Parathyroid adenoma (tissue), 2 donors: ENCODE results near the gene STMND1.

Source experiments
- H2AFZ ChIP-seq: fragments of 300-600 bp; sonication (generic); one replicate; pipeline ENCODE4 v1.7.0; 2017; ENCODE audit warnings: antibody characterized with exemption, mild to moderate bottlenecking
- H3K27ac ChIP-seq: fragments of 300-600 bp; sonication (generic); one replicate; pipeline ENCODE4 v1.7.0; 2017
- H3K27me3 ChIP-seq: fragments of 300-600 bp; sonication (generic); one replicate; pipeline ENCODE4 v1.7.0; 2017; ENCODE audit warnings: low read length; ENCODE audit not compliant: control insufficient read depth, insufficient read depth
- H3K36me3 ChIP-seq: fragments of 300-600 bp; sonication (generic); one replicate; pipeline ENCODE4 v1.7.0; 2017; ENCODE audit warnings: low read length; ENCODE audit not compliant: control insufficient read depth, insufficient read depth
- H3K4me1 ChIP-seq: fragments of 300-600 bp; sonication (generic); one replicate; pipeline ENCODE4 v1.7.0; 2017; ENCODE audit warnings: control low read depth
- H3K4me2 ChIP-seq: fragments of 300-600 bp; sonication (generic); one replicate; pipeline ENCODE4 v1.7.0; 2017; ENCODE audit warnings: low read length
- H3K4me3 ChIP-seq: fragments of 300-600 bp; sonication (generic); one replicate; pipeline ENCODE4 v1.7.0; 2017; ENCODE audit warnings: low read depth, low read length
- H3K79me2 ChIP-seq: fragments of 300-600 bp; sonication (generic); one replicate; pipeline ENCODE4 v1.7.0; 2017; ENCODE audit warnings: control low read depth
- H3K9ac ChIP-seq: fragments of 300-600 bp; sonication (generic); one replicate; pipeline ENCODE4 v1.7.0; 2017; ENCODE audit warnings: mild to moderate bottlenecking
- H3K9me3 ChIP-seq: fragments of 300-600 bp; sonication (generic); one replicate; pipeline ENCODE4 v1.7.0; 2017; ENCODE audit warnings: low read length; ENCODE audit not compliant: control insufficient read depth
- CTCF ChIP-seq: fragments of 300-600 bp; sonication (generic); IDR thresholded peaks from one replicate; pipeline ENCODE4 v1.7.0; 2017; ENCODE audit warnings: antibody characterized with exemption, mild to moderate bottlenecking
- donor health status: primary hyperparathyroidism.

Gene STMND1

GRCh38 chr6:17101422-17102257 is at the start of gene STMND1:
Gene STMND1, plus strand, starts transcription at chr6:17102050. Its CDS starts 208 bp downstream, at chr6:17102258.
- Histone ChIP-seq H3K4me1 (peaks cover 4% of the 10 kb centered on the region), H3K4me3 (peak within 1 kb of the TSS; percentile 57), H3K36me3 (no peaks in the 10 kb centered on the region), H2AFZ (peak within 1 kb of the TSS; percentile 61), H3K27me3 (no peaks in the 10 kb centered on the region), H3K9me3 (no peaks in the 10 kb centered on the region), H3K4me2 (peak within 1 kb of the TSS; percentile 80), H3K9ac (no peak within 1 kb of the TSS), H3K27ac (no peak within 1 kb of the TSS), H3K79me2 (no peaks in the 10 kb centered on the region)
- no peak for TF ChIP-seq CTCF

GRCh38 chr6:17054647-17055046 is 47.2 kb upstream of the STMND1 start:
- Histone ChIP-seq H3K4me1 (no peaks in the 10 kb centered on the region), H3K27me3 (no peaks in the 10 kb centered on the region), H3K4me3 (no peak overlapping the region), H3K9ac (no peak overlapping the region), H3K27ac (no peak overlapping the region), H3K79me2 (no peaks in the 10 kb centered on the region), H3K4me2 (no peak overlapping the region), H3K36me3 (no peaks in the 10 kb centered on the region), H3K9me3 (no peaks in the 10 kb centered on the region), H2AFZ (no peak overlapping the region)
- TF ChIP-seq CTCF, result no peak

DNA sequence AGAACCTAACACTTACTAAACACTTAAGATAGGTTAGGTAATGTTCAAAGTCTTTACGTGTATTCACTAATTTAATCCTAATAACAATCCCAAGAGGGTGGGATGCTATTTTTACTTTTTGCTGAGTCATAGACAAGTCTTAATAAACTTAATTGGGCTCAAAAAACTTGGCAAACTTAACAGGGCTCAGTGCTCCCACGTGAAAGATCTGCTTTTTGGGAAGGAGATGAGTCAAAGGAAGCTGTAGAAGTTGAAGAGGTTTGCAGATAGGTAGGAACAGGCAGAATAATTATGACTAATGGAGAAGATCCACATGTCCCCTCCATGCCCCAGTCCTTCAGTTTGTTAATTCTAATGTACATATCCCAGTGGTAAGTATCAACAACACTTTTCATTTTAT is 44.5 kb upstream of the STMND1 start:
- no peaks in the 10 kb centered on the region for H3K9me3 ChIP-seq
- no peak overlapping the region for H3K9ac ChIP-seq
- H3K27ac ChIP-seq, result no peak overlapping the region
- H3K4me3 ChIP-seq, result no peak overlapping the region
- no peaks in the 10 kb centered on the region for H3K4me1 ChIP-seq
- H3K36me3 ChIP-seq, result no peaks in the 10 kb centered on the region
- H3K79me2 ChIP-seq, result no peaks in the 10 kb centered on the region
- no peaks in the 10 kb centered on the region for H3K27me3 ChIP-seq
- no peak overlapping the region for H2AFZ ChIP-seq
- no peak overlapping the region for H3K4me2 ChIP-seq
- no peak for TF ChIP-seq CTCF

DNA sequence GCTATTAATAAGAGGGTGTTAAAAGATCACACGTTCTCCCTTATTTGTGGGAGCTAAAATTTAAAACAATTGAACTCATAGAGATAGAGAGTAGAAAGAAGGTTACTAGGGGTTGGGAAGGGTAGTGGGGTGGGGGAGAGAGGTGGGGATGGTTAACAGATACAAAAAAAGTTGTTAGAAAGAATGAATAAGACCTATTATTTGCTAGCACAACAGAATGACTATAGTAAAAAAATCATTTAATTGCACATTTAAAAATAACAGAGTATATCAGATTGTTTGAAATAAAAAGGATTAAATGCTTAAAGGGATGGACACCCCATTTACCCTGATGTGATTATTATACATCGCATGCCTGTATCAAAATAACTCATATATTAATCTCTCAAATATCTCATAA is 43.3 kb upstream of the STMND1 start:
- TF ChIP-seq CTCF, result no peak
- Histone ChIP-seq H3K9ac (no peak overlapping the region), H3K27ac (no peak overlapping the region), H3K4me3 (no peak overlapping the region), H3K79me2 (no peaks in the 10 kb centered on the region), H3K27me3 (no peaks in the 10 kb centered on the region), H3K4me2 (no peak overlapping the region), H3K9me3 (no peaks in the 10 kb centered on the region), H2AFZ (no peak overlapping the region), H3K36me3 (no peaks in the 10 kb centered on the region), H3K4me1 (no peaks in the 10 kb centered on the region)

DNA sequence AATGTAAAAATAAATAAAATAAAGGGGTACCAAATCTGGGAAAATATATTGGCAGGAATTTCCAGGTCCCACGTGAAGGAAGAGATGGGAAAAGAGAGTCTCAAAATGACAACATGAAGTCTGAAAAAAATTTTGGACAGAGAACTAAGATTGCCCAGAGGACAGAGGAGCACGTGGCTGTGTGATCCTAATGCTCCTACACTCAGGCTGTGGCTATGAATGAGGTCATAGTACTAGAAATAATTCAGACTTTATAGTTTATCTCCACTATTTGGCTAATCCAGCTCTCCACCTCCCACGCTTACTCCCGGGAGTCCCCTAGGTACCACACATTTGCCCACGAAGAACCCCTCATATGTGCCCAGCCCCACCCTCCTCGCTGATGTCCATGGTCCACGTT is 42.8 kb upstream of the STMND1 start:
- H3K4me3 ChIP-seq, result no peak overlapping the region
- H3K27ac ChIP-seq, result no peak overlapping the region
- no peaks in the 10 kb centered on the region for H3K9me3 ChIP-seq
- no peak for TF ChIP-seq CTCF
- H3K4me2 ChIP-seq, result no peak overlapping the region
- H3K79me2 ChIP-seq, result no peaks in the 10 kb centered on the region
- H3K4me1 ChIP-seq, result no peaks in the 10 kb centered on the region
- no peak overlapping the region for H3K9ac ChIP-seq
- no peak overlapping the region for H2AFZ ChIP-seq
- no peaks in the 10 kb centered on the region for H3K36me3 ChIP-seq
- no peaks in the 10 kb centered on the region for H3K27me3 ChIP-seq
